ENCODE measurements around the gene RAB17. TPM values are rescaled to one million over a fixed set of nuclear protein-coding genes. Genes with fewer than 3 reads are reported as not detected.
"Not testable (repeated sequence)": the region's sequence is repeated elsewhere in the genome, so short reads cannot be mapped to it uniquely, and the experiment has no call there.

Gene RAB17
- total and polyA plus RNA-seq, 2 experiments from 2014 or later, result 58.3 to 99.1 TPM

DNA sequence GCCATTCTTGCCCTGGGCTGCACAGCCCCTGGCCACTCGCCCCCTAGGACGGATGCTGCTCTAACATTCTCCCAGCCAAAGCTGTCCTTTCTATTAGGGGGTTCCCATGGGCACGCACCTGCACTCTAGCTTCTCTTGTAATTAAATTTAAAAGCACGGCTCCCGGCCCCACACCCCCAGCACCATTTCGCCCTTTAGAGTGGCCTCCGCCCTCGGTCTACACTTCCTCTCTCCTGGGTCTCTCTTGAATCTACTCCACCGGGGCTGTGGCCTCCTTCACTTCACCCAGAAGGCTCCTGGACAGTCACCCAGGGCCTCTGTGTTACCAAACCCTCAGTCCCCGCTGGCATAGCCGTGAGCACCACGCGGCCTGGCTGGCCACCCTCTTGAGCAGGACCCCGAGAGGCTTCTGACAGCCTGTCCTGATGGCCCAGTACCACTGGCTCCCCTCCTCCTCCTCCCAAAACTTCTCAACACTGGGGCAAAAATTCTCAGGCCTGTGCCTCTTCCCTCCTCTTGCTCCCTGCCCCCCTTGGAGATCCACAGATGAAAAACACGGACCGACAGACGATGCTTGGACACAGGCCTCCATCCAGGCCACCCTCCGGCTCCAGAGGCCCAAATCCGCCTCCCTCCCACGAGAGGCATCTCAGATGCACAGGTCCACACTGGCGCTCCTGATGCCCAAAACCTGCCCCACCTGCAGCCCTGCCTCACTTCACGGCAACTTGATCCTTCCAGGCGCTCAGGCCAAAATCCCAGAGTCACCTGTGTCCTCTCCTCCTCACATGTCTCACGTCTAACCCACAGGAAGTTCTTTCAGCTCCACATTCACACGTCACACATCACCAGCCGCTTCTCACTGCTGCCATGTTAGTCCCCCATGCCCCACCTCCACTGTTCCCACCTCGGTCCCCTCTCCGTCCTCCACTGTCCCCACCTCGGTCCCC lies 6.9 kb upstream of the RAB17 start:
- 92% methylated on average over 24 of the region's 29 CpGs for WGBS (ENCODE audit: low lambda C conversion rate, missing lambda C conversion rate)

DNA sequence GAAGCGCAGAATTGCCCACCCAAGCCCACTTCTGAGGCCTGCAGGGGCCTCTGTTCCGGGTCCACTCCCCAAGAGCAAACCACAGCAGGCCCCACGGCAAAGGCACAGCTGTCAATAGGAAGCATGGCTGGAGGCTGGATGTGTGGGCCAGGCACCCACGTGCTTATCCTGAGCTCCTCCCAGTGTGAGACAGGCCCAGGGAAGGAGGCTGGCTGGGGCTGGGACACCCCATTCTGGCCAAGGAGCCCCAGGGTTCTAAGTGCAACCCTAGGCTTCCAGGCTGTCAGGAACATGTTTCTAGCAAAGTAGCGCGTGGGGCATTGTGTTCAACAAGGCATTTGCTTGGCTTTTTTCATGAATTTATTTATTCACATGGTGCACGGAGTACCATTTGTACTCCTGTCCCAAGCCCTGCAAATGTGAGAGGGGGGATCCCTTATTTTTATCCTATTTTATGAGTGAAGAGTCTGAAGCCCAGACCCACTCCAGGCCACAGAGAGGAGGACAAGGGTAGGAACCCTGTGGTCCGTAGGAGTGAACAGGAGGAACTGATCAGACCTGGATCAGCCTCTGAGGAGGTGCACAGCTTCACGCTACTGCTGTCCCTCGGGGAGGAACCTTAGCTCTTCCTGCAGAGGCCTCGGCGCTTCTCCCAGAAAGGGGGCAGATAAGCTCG lies 6.1 kb upstream of the RAB17 start:
- H3K4me1 ChIP-seq (ENCODE audit: insufficient read depth), result peaks cover 48% of the 10 kb centered on the region
- no peaks in the 10 kb centered on the region for H3K27me3 ChIP-seq
- no peaks in the 10 kb centered on the region for H3K9me2 ChIP-seq (replicated peaks; ENCODE audit: insufficient read depth)
- no peaks in the 10 kb centered on the region for H3K9me3 ChIP-seq (ENCODE audit: low read depth)
- DNase-seq (ENCODE audit: low spot score), result no peak
- H2AFZ ChIP-seq, result no peak overlapping the region
- 82% methylated on average over 13 of the region's 13 CpGs for WGBS (ENCODE audit: low lambda C conversion rate, missing lambda C conversion rate)
- no peaks in the 10 kb centered on the region for H3K79me2 ChIP-seq
- no peak overlapping the region for H3K4me2 ChIP-seq
- H3K36me3 ChIP-seq (replicated peaks; ENCODE audit: insufficient read depth, low read depth), result no peaks in the 10 kb centered on the region
- no peaks in the 10 kb centered on the region for H4K20me1 ChIP-seq (ENCODE audit: insufficient read depth, poor library complexity, severe bottlenecking)
- TF ChIP-seq EZH2phosphoT487 (IDR thresholded peaks at IDR 0.05; ENCODE audit: low read depth, severe bottlenecking, unreplicated experiment) (no peak), EZH2 (IDR thresholded peaks at IDR 0.05; ENCODE audit: borderline replicate concordance) (no peak)
- TF ChIP-seq, protein P1, sequence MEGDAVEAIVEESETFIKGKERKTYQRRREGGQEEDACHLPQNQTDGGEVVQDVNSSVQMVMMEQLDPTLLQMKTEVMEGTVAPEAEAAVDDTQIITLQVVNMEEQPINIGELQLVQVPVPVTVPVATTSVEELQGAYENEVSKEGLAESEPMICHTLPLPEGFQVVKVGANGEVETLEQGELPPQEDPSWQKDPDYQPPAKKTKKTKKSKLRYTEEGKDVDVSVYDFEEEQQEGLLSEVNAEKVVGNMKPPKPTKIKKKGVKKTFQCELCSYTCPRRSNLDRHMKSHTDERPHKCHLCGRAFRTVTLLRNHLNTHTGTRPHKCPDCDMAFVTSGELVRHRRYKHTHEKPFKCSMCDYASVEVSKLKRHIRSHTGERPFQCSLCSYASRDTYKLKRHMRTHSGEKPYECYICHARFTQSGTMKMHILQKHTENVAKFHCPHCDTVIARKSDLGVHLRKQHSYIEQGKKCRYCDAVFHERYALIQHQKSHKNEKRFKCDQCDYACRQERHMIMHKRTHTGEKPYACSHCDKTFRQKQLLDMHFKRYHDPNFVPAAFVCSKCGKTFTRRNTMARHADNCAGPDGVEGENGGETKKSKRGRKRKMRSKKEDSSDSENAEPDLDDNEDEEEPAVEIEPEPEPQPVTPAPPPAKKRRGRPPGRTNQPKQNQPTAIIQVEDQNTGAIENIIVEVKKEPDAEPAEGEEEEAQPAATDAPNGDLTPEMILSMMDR (IDR thresholded peaks at IDR 0.05; ENCODE audit: poor library complexity), result no peak
- no peak overlapping the region for H3K27ac ChIP-seq
- H3K4me3 ChIP-seq, result no peak overlapping the region

More for the DNA sequence above, 6.9 kb upstream of the RAB17 start:
- H4K20me1 ChIP-seq (ENCODE audit: insufficient read depth, poor library complexity, severe bottlenecking), result no peaks in the 10 kb centered on the region
- H2AFZ ChIP-seq, result no peak overlapping the region
- no peak overlapping the region for H3K4me3 ChIP-seq
- no peak overlapping the region for H3K4me2 ChIP-seq
- no peaks in the 10 kb centered on the region for H3K9me3 ChIP-seq (ENCODE audit: low read depth)
- H3K79me2 ChIP-seq, result no peaks in the 10 kb centered on the region
- no peaks in the 10 kb centered on the region for H3K9me2 ChIP-seq (replicated peaks; ENCODE audit: insufficient read depth)
- no peaks in the 10 kb centered on the region for H3K27me3 ChIP-seq
- peaks cover 49% of the 10 kb centered on the region for H3K4me1 ChIP-seq (ENCODE audit: insufficient read depth)
- TF ChIP-seq, protein P1 (IDR thresholded peaks at IDR 0.05; ENCODE audit: poor library complexity), result no peak
- no peak for TF ChIP-seq EZH2 (IDR thresholded peaks at IDR 0.05; ENCODE audit: borderline replicate concordance)
- H3K36me3 ChIP-seq (replicated peaks; ENCODE audit: insufficient read depth, low read depth), result no peaks in the 10 kb centered on the region
- no peak for DNase-seq (ENCODE audit: low spot score)
- no peak overlapping the region for H3K27ac ChIP-seq

DNA sequence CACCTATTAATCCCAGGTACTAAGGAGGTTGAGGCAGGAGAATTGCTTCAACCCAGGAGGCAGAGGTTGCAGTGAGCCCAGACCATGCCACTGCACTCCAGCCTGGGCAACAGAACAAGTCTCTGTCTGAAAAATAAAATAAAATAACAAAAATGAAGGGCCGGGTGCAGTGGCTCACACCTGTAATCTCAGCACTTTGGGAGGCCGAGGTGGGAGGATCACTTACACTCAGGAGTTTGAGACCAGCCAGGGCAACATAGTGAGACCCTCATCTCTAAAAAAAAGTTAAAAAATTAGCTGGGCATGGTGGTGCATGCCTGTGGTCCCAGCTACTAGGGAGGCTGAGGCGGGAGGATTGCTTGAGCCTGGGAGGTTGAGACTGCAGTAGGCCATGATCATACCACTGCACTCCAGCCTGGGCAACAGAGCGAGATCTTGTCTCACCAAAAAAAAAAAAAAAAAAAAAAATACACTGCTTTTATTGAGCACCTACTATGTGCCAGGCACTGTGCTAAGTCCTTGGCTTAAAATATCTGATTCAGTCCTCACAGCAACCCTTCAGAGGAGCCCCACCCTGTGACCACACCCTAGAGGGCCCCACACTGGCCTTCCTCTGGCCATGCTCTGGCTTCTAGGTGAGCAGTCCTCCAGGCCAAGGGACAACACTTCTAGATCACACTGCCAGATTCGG lies 5.4 kb upstream of the RAB17 start:
- 87% methylated on average over 5 of the region's 5 CpGs for WGBS (ENCODE audit: low lambda C conversion rate, missing lambda C conversion rate)
- Histone ChIP-seq H3K4me1 (ENCODE audit: insufficient read depth) (peaks cover 48% of the 10 kb centered on the region), H3K27ac (peak overlapping the region; percentile 86)
- not testable (repeated sequence) for H4K20me1 ChIP-seq (ENCODE audit: insufficient read depth, poor library complexity, severe bottlenecking); H3K9me2 ChIP-seq (replicated peaks; ENCODE audit: insufficient read depth); H3K4me3 ChIP-seq; H3K27me3 ChIP-seq; DNase-seq (ENCODE audit: low spot score); H3K79me2 ChIP-seq; H3K4me2 ChIP-seq; H3K36me3 ChIP-seq (replicated peaks; ENCODE audit: insufficient read depth, low read depth); H3K9me3 ChIP-seq (ENCODE audit: low read depth); H2AFZ ChIP-seq

DNA sequence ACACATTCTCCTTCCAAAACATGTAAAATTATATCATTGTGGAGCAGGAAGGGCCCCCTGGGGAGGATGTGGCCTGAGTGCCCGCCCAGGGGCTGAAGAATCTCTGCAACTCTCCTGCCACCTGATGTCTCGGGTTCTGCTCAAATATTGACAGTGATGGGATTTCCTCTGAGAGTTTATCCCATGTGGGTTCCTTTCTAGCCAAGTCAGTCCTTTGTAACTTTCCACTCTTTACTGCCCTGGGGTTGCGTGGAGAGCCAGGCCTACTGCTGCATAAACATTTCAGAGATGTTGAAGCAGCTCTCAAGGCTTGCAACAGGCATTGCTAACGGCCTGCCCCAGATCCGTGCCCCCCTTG lies 4.0 kb upstream of the RAB17 start:
- Histone ChIP-seq H3K9me2 (replicated peaks; ENCODE audit: insufficient read depth) (no peaks in the 10 kb centered on the region), H3K4me3 (no peak overlapping the region), H3K27me3 (no peaks in the 10 kb centered on the region), H4K20me1 (ENCODE audit: insufficient read depth, poor library complexity, severe bottlenecking) (no peaks in the 10 kb centered on the region), H3K27ac (peak overlapping the region; percentile 86), H3K4me1 (ENCODE audit: insufficient read depth) (peaks cover 39% of the 10 kb centered on the region), H3K36me3 (replicated peaks; ENCODE audit: insufficient read depth, low read depth) (no peaks in the 10 kb centered on the region), H3K79me2 (peaks cover 2% of the 10 kb centered on the region), H3K9me3 (ENCODE audit: low read depth) (no peaks in the 10 kb centered on the region), H2AFZ (no peak overlapping the region), H3K4me2 (peak overlapping the region; percentile 53)
- DNase-seq (ENCODE audit: low spot score), result peak; percentile 70
- whole genome bisulfite sequencing (ENCODE audit: low lambda C conversion rate, missing lambda C conversion rate), result 22% methylated on average over 5 of the region's 5 CpGs
- no peak for TF ChIP-seq EZH2 (IDR thresholded peaks at IDR 0.05; ENCODE audit: borderline replicate concordance)
- TF ChIP-seq EZH2phosphoT487 (IDR thresholded peaks at IDR 0.05; ENCODE audit: low read depth, severe bottlenecking, unreplicated experiment), result no peak
- TF ChIP-seq, protein P1 (IDR thresholded peaks at IDR 0.05; ENCODE audit: poor library complexity), result no peak

Measured in hepatocyte (in vitro differentiated cells).